GM12801 (cell line): ENCODE data around the gene PDE3B.

Source experiments
- TF ChIP-seq, protein P1 (sequence below): IDR thresholded peaks from one replicate; pipeline ENCODE4 v1.5.1; 2011; ENCODE audit warnings: control low read depth; ENCODE audit not compliant: insufficient read length; ENCODE audit errors: extremely low read depth

The PDE3B gene

DNA sequence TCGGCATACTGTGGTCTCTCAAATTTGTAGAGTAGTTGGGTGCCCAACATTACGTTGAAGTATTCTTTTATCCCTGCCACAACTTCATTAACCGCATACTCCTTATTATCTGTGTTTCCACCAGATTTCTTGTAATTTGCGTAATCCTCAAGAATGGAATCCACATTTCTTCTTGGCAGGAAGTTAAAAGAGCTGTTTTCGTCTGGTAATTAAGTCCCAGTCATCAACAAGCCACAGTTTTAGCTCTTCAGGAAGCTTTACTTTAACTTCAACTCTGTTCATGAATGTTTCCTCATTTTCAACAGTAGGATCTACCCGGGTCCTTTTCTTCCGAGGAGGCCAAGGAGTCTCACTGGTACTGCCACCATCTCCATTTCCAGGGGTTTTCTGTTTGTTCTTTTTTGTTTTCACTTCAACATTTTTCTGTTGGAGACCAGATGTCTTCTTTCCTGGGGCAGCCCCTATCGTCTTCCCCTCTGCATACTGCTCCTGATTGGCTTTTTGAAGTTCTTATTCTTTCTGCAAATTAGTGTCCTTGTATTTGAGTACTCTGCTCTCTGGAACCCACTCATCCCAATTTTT lies 30.3 kb downstream of the PDE3B start:
- TF ChIP-seq, protein P1, sequence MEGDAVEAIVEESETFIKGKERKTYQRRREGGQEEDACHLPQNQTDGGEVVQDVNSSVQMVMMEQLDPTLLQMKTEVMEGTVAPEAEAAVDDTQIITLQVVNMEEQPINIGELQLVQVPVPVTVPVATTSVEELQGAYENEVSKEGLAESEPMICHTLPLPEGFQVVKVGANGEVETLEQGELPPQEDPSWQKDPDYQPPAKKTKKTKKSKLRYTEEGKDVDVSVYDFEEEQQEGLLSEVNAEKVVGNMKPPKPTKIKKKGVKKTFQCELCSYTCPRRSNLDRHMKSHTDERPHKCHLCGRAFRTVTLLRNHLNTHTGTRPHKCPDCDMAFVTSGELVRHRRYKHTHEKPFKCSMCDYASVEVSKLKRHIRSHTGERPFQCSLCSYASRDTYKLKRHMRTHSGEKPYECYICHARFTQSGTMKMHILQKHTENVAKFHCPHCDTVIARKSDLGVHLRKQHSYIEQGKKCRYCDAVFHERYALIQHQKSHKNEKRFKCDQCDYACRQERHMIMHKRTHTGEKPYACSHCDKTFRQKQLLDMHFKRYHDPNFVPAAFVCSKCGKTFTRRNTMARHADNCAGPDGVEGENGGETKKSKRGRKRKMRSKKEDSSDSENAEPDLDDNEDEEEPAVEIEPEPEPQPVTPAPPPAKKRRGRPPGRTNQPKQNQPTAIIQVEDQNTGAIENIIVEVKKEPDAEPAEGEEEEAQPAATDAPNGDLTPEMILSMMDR, result no peak

GRCh38 chr11:14676068-14676467 lies 32.5 kb downstream of the PDE3B start:
- TF ChIP-seq, protein P1, result no peak

DNA sequence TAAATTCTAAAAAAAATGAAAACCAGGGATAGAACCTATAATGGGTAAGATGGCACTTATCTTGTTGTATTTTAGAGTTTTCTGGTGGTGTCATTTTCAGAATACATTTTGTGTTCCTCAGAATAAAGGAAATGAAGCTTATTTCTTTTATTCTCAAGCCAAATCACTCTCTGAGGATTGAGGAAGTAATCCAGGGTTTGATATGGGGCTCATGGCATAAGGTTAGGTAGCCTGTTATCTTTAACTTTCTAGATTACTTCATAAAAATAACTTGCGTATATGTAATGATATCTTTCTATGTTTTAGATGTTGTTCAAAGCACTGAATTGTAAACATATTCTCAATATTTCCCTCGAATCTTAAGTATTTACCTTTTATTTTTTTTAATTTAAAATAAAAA lies 33.5 kb downstream of the PDE3B start:
- TF ChIP-seq, protein P1, result no peak

- TF ChIP-seq, protein P1, result no peak
Measured at GRCh38 chr11:14678350-14678749, 34.7 kb downstream of the PDE3B start.

DNA sequence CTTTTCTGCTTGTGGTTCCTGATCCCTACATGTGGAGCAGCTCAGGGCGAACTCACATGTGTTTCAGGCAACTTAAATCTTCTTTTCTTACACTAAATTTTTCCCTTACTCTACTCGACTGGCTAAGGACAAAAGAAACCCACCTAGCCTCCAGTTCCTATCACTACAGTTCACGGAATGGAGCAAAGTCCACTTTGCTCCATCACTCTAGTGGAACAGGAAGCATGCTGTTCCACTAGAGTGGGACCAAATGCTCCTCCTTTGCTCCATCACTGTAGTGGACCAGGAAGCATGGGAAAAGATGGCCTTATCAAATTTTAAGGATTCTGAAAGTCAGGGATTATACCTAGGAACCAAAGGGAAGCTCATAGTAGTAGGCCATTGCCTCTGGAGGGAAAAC lies 36.1 kb downstream of the PDE3B start:
- TF ChIP-seq, protein P1, result no peak

DNA sequence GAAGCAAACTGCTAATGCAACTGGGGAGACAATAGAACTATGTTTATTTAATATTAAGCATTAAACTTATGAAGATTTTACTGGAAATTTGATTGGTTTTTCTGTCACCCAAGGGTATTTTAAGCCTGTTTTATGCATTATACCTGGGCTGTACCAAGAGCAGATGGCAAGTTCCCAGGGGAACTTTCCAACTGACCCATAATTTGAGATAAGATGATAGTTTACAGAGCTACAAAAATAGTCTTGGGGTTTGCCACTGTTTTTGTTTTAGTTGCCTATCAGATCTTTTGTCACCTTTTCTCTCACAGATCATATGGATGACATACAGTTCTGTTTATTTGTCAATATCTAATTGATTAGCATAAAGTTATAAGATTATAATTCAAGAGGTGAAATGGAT lies 43.9 kb downstream of the PDE3B start:
- TF ChIP-seq, protein P1, result no peak

GRCh38 chr11:14687943-14688627 lies 44.5 kb downstream of the PDE3B start:
- TF ChIP-seq, protein P1, result no peak

GRCh38 chr11:14698771-14699170 lies 55.2 kb downstream of the PDE3B start:
- TF ChIP-seq, protein P1, result no peak
